Measurements from ENCODE around the gene GCNA.

Gene GCNA, protein sequence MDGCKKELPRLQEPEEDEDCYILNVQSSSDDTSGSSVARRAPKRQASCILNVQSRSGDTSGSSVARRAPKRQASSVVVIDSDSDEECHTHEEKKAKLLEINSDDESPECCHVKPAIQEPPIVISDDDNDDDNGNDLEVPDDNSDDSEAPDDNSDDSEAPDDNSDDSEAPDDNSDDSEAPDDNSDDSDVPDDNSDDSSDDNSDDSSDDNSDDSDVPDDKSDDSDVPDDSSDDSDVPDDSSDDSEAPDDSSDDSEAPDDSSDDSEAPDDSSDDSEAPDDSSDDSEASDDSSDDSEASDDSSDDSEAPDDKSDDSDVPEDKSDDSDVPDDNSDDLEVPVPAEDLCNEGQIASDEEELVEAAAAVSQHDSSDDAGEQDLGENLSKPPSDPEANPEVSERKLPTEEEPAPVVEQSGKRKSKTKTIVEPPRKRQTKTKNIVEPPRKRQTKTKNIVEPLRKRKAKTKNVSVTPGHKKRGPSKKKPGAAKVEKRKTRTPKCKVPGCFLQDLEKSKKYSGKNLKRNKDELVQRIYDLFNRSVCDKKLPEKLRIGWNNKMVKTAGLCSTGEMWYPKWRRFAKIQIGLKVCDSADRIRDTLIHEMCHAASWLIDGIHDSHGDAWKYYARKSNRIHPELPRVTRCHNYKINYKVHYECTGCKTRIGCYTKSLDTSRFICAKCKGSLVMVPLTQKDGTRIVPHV

GRCh38 chrX:71578253-71579135, at the start of gene GCNA:
TSS of gene GCNA (plus strand) at chrX:71578437. CDS start at chrX:71580822, 2,385 bp downstream.
- DNase-seq (ENCODE audit: low read depth in 3 of 3), result no peak

DNA sequence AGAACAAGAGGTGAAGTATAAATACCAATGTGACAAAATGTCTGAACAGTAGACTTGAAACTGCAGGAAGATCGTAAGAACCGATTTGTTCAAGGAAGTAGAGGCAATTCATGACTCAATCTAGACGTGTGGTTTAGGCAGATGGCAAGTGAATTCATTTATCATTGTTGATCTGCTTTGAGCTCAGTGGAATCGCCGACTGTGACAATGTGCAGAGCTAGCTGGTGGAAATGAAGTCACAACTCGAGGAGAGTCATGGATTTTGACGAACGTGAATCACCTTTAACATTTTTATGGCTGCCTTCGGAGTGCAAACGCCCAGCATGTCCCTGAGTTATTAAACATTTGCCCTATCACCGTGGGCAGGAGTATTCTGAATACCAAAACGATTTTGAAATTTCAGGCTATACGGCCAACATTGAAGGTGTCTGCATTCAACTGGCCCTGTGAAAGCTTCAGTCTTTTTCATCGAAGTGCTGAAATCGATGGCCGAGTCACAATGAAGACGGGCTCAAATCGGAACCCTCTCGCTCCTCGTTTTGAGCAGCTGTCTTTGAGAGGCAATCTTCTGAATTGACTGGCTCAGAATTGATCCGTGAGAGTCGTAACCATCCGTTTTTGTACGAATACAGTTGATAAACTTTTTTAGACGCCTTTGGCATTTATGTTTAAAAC, 46.0 kb upstream of the GCNA start:
- DNase-seq (ENCODE audit: low read depth in 3 of 3), result peak in 2 of 3 experiments; percentile 28 to 35

DNA sequence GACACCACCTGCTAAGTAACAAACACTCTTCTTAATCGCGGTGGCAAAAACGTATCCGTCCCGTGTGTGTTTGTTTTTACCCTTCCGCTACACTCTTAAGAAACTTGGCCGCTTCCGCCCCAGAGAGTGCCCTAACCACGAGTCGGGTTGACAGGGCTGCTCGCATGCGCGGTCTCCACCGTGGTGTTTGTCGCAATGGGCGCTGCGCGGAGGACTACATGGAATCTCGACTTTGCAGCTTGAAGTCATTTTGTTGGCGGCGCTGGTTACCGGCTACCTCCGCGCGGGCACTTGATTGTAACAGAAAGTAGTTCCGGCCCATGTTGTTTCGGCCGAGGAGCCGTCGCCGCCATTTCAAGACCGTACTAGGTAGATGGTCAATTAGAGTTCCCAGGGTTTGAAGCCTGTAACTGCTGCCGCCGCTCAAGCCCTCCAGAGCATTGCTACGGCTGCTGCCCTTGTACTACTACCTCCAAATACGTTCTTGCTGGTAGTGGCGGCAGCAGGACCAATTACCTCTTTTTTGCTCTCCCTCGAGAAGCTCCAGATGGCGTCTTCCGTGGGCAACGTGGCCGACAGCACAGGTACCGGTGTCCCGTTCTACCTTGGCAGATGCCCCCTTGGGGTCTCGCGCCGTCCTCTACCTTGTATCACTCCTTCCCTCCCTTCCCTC, 45.3 kb upstream of the GCNA start, which contains the start of gene OGT:
Gene OGT (plus strand): TSS at position 352 of the 673 bp plus-strand sequence. CDS start 196 bp downstream, at position 548.
- peak; percentile 79 to 92 (median 86) for DNase-seq (ENCODE audit: low read depth in 3 of 3)

DNA sequence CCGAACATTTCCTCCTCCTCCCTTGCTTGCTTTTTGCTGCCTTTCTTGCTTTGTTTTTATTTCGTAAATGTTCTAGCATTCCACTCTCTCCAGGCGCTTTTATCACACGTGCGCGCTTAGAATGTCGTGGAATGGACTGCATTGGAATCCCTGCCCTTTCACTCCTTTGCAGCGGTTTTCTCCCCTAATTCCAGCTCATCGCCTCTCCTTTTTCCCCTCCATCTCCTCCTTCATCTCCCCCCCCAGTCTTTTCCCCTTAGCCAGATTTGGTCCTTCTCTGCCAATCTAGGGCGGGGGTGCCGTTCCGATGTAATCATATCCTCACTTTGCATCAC, 44.8 kb upstream of the GCNA start:
- no peak for DNase-seq (ENCODE audit: low read depth in 3 of 3)

DNA sequence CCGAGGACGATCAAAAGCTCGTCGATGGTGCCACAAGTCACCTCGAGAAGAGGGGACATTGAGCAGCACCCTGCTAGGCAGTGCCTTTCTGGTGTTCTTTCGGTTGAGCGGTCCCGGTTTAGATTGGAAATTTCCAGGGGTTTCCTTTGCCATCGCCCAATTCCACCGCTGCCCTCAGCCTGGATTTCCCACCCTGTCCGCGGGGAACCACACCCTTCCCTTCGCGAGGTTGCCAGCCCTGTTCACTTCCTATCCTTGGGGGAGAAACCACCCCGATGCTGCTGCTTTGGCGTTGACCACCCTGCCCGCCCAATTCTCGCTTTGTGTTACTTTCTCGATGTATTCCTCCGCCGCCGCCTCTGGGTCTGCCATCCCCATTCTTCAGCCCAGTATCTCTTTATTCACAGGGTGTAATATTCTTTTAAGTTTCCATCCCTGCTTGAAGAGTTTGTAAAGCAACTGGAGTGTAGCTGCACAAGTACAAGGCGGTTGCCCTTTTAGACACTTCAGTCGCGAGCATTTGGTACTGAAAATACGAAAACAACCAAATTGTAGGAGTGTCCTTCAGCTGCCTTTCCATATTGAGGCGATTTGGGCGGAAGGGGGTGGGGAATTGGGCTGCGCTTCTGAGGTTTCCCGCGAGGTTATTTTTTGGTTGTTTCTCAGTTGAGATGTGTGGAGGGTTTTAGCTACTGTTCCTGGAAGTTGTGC, 44.2 kb upstream of the GCNA start:
- peak in 2 of 3 experiments; percentile 15 to 53 for DNase-seq (ENCODE audit: low read depth in 3 of 3)

- no peak for DNase-seq (ENCODE audit: low read depth in 3 of 3)
Observed at GRCh38 chrX:71534773-71535544, 43.3 kb upstream of the GCNA start.

DNA sequence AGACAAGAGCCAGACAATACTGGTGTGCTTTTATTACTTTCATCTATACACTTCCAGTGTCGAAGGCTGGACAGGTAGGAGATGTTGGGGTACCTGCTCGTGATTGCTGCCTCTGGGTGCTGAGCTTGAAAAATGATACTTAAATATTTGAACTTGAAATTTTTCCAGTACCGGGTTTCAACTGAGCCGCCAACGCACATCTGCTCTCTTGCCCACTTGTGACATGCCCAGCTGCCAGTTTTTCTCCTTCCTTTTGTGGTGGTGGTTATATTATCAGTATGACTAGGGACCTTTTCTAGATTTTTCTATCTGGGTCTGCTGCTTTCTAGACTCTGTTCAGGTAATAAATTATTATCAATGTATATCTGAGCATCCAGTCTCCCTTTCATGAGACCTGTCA, 42.0 kb upstream of the GCNA start:
- peak in 1 of 3 experiments; percentile 33 for DNase-seq (ENCODE audit: low read depth in 3 of 3)

DNA sequence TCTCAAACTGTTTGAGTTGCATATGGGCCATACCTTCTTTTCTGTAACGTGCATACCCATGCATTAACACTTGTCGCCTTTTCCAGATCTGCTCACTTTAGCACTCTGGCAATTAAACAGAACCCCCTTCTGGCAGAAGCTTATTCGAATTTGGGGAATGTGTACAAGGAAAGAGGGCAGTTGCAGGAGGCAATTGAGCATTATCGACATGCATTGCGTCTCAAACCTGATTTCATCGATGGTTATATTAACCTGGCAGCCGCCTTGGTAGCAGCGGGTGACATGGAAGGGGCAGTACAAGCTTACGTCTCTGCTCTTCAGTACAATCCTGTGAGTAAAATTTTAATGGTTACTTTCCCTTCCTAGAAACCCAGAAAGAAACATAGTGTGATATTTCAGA, 40.5 kb upstream of the GCNA start:
- no peak for DNase-seq (ENCODE audit: low read depth in 3 of 3)

- no peak for DNase-seq (ENCODE audit: low read depth in 3 of 3)
Observed at GRCh38 chrX:71540801-71541200, 37.4 kb upstream of the GCNA start.

DNA sequence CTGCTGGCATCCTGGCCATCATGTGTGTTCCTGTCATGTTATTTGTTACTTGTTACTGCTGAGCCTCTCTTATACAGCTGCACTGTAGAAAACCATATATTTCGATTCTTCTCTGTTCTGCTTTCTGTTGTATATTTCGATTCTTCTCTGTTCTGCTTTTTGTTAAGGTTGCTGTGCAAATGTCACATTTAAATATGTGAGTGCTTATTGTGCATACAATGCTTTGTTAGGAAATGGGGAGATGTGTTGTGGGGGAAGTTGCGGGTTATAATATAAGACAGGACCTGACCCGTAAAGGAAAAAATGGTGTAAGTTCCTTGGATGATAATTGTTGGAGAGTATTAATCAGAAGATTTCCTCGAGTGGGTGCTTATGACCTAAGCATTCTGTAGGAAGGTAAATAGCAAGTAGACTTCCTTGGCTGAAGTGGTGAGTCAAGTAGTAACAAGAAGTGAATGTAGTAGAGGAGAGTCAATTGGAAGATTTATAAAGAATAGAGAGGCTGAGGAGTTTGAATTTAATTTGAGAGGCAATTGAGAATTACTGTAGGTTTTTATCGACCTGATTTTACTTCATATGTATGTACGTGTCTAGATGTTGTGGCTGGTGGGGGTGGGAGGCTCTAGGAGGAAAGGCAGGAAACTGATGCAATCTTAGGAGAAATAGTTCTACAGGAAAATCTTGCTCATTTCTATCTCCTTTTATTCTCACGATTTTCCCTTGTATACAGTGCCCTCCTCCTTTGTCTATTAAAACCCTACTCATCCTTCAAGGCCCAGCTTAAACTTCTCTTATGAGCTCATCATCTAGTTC, 36.8 kb upstream of the GCNA start:
- DNase-seq (ENCODE audit: low read depth in 3 of 3), result no peak

DNA sequence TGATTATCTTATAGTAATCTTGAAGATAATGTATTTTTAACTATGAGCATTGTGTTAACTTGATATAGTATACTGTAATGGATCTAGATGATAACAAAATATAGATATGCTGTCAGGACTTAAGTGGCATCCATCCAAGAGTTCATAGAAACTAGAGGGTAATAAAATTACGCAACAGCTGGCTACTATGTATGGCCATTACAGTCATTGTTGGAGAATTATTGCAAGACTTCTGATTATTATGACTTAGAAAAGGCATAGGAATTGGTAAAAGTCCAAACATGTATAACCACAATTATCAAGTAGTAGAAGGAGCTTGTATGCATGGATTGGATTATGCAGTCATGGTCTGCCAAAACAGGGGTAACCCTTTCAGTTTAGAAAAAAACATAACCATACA, 35.8 kb upstream of the GCNA start:
- DNase-seq (ENCODE audit: low read depth in 3 of 3), result no peak

GRCh38 chrX:71542825-71543224, 35.4 kb upstream of the GCNA start:
- no peak for DNase-seq (ENCODE audit: low read depth in 3 of 3)

DNA sequence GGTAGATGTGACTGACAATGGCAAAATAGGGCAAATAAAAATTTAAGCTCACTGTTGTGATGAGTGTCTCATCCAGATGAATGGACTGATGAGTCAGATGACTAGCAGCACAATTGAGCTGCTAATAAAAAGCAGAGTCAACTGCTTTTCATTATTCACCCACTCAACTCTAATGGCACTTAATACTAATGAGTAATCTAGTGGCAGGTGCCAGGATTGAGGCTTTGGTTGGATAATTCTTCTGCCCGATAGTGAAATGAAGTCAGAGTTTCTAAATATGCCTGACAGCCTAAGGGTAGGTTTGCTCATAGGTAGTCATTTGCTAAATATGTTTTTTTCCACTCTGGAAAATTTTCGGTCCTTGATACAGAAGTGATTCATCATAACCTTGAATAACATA, 34.9 kb upstream of the GCNA start:
- no peak for DNase-seq (ENCODE audit: low read depth in 3 of 3)

GRCh38 chrX:71545364-71545763, 32.9 kb upstream of the GCNA start:
- no peak for DNase-seq (ENCODE audit: low read depth in 3 of 3)

DNA sequence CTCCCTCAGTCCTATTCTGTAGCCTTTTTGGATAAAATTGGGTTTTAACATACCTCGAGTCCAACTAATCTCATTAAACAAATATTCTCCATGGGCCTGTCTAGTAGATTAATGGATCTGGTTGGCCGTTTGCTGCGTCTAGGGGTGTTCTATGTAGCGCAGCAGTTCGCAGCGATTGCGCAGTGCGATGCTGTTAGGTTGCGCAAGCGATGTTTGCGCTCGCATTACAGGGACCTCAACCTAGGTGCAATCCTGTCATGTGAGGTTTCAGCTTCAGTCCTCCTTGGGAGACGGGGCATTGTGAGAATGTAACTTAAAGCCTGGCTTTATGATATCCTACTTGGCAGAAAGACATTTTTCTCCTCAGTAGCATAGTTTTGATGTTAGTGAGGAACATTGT, 31.4 kb upstream of the GCNA start:
- no peak for DNase-seq (ENCODE audit: low read depth in 3 of 3)

- DNase-seq (ENCODE audit: low read depth in 3 of 3), result no peak
Observed at GRCh38 chrX:71547339-71547738, 30.9 kb upstream of the GCNA start.

GRCh38 chrX:71549986-71550385, 28.3 kb upstream of the GCNA start:
- no peak for DNase-seq (ENCODE audit: low read depth in 3 of 3)

DNA sequence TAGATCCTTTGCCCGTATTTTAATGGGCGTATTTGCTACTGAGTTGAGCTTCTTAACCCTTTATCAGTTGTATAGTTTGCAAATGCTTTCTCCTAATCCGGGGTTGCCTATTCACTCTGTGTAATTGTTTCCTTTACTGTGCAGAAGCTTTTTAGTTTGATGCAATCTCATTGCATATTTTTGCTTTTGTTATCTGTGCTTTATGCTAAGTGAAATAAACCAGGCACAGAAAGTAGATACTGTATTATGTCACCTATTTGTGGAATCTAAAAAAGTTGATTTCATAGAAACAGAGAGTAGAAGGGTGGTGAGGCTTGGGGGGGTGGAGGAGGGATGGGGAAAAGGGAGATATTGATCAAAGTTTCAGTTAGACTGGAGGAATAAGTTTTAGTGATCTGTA, 27.7 kb upstream of the GCNA start:
- no peak for DNase-seq (ENCODE audit: low read depth in 3 of 3)

DNA sequence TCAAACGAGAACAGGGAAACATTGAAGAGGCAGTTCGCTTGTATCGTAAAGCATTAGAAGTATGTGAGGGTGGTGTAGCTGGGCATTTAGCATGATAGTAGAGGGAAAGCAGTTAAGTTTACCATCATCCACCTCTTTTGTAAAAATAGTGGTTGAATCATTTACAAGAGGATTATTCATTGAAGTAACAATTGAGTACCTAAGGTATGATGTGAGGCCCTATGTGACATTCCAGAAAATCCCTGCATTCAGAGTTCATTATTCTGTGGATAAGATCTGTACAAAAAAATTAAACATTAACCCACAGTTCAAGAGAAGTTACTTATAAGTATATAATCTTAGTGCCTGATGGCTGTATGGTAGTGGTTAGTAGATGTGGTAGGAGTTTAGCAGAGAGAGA, 22.2 kb upstream of the GCNA start:
- DNase-seq (ENCODE audit: low read depth in 3 of 3), result no peak

Measured in stimulated activated CD4-positive, alpha-beta T cell treated with anti-CD3 and anti-CD28 coated beads, TNF-alpha, amount 100 ng/mL, for 24 hours (primary cell).